GM21447 (cell line): ENCODE measurements around the gene SLC4A7.
"Not testable (repeated sequence)": the region's sequence is repeated elsewhere in the genome, so short reads cannot be mapped to it uniquely, and the experiment has no call there.

ENCODE experiments used
- ATAC-seq: cut with Tn5 transposase; IDR thresholded peaks from one replicate; pipeline ENCODE4 v1.9.1; 2021; ENCODE audit not compliant: unreplicated experiment

The SLC4A7 gene

GRCh38 chr3:27438352-27438751 is 45.8 kb downstream of the SLC4A7 start:
- not testable (repeated sequence) for ATAC-seq

DNA sequence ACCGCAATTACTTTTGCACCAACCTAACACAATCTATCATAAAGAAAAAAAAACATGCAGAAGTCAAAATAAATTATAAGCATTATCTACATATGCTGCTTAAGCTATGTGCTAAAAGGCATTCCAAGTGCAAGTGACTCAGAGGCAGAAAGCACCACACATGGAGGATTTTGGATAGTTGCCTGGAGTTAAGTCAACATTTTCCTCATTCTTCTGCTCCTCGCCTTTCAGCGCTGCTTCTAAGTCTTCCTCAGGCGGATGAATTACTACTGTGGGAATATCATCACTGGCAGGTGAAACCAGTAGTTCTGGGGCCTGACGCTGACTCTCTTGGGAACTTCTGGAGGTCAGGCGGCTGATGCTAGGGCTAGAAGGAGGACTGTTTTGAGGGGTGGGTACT is 53.1 kb downstream of the SLC4A7 start:
- no peak for ATAC-seq

DNA sequence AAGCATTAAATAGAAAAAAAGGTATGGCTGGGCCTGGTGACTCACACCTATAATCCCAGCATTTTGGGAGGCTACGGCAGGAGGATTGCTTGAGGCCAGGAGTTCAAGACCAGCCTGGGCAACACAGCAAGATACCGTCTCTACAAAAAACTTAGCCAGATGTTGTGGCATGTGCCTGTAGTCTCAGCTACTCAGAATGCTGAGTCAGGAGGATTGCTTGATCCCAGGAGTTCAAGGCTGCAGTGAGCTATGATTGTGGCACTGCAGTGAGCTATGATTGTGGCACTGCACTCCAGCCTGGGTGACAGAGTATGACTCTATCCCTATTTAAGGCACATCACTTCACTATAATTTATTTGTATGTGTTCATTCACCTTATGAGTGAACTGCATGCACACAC is 54.3 kb downstream of the SLC4A7 start:
- no peak for ATAC-seq

- ATAC-seq, result no peak
Observed at GRCh38 chr3:27428446-27428845, 55.7 kb downstream of the SLC4A7 start.

GRCh38 chr3:27426926-27427325 is 57.3 kb downstream of the SLC4A7 start:
- no peak for ATAC-seq

DNA sequence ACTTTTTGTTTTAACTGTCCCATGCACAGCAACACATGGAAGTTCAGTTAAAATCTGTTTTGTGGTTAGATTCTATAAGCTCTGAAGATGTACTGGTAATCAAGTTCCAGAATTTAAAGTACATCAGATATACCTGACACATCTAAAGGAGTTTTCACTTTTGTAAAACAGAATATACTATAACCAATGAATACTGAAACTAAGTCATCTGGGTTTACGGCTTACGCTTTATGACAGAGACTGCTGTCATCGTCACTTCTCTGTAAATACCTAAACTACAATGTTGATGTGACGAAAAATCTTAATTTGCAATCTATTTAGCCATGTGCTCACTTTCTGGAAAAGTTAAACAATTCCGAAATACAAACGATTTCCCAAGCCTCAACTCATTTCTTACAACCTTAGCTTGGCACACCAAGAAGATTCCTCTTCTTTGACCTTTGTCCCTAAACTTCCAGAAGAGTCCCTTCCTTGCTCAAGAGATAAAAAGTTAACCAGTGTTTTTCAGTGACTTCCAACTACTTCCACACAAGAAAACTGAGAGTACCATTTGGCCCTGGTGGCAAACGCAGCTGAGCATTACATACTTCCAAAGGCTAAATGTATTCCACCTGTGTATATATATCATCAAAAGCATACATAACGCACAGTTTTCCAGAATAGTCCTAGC is 58.2 kb downstream of the SLC4A7 start:
- ATAC-seq, result no peak

DNA sequence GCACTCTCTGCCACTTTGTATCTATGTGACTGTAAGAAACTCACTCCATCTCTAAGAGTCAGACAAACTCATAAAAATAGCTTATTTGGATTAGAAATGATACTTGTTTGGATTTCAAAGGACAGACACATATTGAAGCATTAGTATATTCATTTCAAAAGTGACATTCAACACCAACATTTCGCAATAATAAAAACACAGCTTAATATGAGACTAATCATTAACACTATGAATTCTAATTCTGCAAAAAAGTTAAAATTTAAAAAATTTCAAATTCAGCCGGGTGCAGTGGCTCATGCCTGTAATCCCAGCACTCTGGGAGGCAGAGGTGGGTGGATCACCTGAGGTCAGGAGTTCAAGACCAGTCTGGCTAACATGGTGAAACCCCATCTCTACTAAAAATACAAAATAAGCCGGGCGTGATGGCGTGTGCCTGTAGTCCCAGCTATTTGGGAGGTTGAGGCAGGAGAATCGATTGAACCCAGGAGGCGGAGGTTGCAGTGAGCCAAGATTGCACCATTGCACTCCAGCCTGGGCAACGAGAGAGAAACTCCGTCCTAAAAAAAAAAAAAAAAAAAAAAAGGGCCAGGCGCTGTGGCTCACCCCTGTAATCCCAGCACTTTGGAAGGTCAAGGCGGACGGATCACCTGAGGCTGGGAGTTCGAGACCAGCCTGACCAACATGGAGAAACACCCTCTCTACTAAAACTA is 59.2 kb downstream of the SLC4A7 start:
- not testable (repeated sequence) for ATAC-seq

DNA sequence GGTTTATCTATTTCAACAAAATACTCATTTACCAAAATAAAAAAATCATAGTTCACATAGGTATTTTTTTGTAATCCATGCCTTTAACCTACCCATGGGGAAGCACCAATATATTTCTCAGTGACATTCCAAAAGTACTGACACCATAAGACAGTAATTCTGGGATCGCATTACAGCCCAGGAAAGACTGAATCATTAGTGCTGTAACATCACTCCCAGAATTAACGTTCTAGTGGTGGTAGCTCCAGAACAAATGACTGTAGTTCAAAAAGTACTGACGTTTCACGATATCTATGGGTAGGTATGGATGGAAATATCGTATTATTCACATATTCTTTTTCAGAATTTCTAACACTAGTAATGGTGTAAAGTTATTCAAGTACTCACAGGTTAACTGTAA is 60.7 kb downstream of the SLC4A7 start:
- ATAC-seq, result no peak

GRCh38 chr3:27422617-27423016 is 61.6 kb downstream of the SLC4A7 start:
- no peak for ATAC-seq

- no peak for ATAC-seq
Observed at GRCh38 chr3:27415202-27415601, 69.0 kb downstream of the SLC4A7 start.

- peak; percentile 83 for ATAC-seq
Observed at GRCh38 chr3:27392950-27393679, 91.1 kb downstream of the SLC4A7 start.

DNA sequence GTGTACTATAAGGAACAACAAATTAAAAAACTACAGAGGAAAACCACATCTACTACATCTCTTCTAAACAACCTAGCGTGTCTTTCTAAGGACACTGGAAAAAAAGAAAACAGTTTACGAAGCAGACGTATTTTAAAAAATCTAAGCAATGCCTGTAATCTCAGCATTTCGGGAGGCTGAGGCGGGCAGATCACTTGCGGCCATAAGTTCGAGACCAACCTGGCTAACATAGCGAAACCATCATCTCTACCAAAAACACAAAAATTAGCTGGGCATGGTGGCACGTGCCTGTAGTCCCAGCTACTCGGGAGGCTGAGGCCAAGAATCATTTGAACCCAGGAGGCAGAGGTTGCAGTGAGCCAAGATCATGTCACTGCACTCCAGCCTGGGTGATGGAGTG is 91.8 kb downstream of the SLC4A7 start:
- ATAC-seq, result not testable (repeated sequence)

DNA sequence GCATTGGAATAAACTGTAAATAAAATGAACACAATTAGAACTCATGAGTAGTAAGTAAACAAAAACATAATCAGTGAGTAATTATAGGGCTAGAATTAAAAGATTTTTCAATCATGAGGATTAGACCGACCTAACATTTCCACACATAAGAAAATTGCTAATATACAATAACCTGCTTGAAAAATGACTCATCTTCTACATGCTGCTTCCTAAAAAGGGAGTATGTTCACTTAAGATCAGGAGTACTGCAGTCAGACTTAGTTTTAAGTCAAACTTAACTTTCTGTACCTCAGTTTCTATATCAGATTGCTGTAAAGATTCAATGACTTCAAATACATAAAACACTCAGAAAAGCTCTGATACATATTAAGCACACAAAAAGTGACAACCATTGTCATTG is 92.4 kb downstream of the SLC4A7 start:
- no peak for ATAC-seq

DNA sequence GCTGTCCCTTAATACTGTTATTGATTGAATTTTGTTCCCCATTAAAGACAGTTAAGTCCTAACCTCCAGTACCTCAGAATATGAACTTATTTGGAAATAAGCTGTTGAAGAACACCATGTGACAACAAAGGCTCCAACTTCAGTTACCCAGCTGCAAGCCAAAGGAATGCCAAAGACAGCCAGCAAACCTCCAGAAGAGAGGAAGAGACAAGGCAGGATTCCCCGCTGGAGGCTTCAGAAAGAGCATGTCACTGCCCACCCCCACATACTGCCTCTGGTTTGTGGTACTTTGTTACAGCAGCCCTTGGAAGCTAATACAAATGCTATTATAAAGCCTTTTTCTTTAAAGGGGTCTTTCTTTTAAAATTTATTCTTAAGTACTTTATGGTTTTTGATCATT is 96.6 kb downstream of the SLC4A7 start:
- no peak for ATAC-seq

DNA sequence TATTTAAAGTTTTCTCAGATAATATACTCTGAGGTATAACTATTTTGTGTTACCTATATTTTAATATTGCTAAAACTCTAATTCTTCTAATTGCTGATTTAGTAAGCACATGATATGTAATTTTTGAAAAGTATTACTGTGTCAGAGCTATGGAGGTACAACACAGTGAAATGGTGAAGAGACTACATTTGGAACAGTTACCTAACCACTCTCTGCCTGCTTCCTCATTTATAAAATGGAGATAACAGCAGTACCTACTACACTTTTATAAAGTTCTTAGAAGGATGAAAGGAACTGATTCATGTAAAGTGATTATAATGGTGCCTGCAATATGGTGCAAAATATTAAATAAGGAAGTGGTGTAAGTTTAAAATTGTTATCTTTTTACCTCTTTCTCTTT is 98.7 kb downstream of the SLC4A7 start:
- no peak for ATAC-seq

DNA sequence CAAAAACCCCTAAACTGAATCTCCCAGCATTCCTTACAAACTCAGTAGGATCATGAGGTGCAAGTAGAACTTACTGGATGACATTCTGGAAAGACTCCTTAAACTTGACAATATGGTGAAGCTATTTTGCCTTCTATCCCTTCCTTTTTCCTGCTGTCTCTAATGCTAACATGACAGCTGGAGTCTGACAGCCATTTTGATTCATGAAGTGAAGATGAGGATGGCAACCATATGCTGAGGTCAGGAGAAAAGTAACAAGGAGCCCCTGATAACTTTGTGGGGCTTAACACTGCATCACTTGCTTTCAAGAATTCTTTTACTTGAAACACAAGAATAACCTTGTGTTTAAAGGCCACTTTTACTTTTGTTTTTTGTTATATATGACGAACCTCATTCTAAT is 100.0 kb downstream of the SLC4A7 start:
- ATAC-seq, result no peak

DNA sequence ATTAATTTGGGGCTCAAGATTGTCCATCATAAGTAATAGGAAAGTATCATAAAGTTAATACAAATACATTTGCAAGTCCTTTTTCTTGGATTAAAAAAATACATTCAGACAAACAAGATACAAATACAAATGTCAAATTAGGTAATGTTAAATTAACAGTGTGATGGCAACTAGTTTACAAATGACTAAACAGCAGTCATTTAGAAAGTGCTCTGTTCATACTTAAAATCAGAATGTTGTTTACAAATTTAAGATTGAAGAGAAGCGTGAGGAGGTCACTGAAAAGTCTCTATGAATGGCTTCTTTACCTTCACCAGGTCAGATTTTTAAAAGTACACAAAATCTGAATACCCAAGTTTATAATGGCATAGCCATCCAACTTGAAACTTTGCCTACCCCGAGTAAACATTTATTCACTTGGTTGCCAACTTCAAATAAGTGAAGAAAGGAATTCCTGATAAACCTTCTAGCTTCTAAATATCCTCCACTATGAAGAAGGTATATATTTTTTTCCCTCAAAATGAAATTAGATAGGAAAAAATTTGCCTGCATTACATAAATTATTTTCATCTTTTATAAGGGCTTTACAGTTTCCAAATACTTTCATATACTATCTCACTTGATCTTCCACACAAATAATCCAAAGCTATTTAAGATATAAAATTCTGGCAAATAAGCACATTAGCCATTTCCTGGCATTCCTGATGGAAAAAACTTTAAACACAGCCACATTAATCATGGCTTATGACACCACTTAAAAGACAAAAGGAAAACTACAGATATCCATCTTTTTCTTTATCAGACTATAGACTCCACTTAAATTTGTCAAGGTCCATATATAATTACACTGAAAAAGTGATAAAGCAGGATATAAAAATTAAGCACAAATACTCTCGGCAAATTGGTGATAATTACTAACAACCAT is 103.5 kb downstream of the SLC4A7 start:
- no peak for ATAC-seq

DNA sequence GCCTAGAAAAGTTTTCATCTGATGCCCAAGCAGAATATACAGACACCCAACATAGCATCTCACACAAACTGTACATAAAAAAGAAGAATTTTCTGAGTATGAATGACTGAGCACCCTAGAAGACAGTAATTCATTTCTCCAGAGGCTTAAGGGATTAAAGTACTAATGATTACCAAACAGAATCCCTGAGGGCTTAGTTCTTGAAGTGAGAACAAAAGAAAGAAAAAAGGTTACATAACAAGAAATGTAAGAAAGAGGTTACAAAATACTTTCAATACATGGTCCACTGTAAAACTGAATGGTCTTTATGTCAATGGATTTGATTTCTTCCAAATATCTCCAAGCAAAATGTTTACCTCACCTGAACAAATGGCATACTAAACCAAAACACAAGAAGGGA is 105.9 kb downstream of the SLC4A7 start:
- no peak for ATAC-seq

GRCh38 chr3:27376109-27376772 is 107.9 kb downstream of the SLC4A7 start:
- ATAC-seq, result no peak

- peak; percentile 100 for ATAC-seq
Observed at GRCh38 chr3:27368831-27369607, 115.2 kb downstream of the SLC4A7 start, which contains the start of gene NEK10. NEK10 (minus strand) TSS chr3:27369383; CDS start chr3:27352882, 16,501 bp downstream.
